IMR-90 (cell line): ENCODE data around the gene DPPA2. TPM values are rescaled to one million over a fixed set of nuclear protein-coding genes. Genes with fewer than 3 reads are reported as not detected.

Experiments
- ATAC-seq: fragments of 200-7000 bp; cut with Tn5 transposase; 2 replicates; pipeline ENCODE4 v1.9.1; 2020; ENCODE audit warnings: low read depth, mild to moderate bottlenecking, moderate library complexity
- BruUV-seq: library from RNA; stranded (reverse); fragments of 400-500 nt; replicated peaks from 2 replicates; lab custom pipeline; 2021; lab: Mats Ljungman, UMichigan
- CTCF ChIA-PET: fragments of 300-600 bp; formaldehyde crosslinking; extraction: SDS; loops from one replicate; lab custom pipeline; 2021; ENCODE audit warnings: antibody characterized with exemption; lab: Yijun Ruan, JAX
- POLR2A ChIA-PET: fragments of 300-600 bp; sonication (Branson Sonifier 250); formaldehyde crosslinking; loops from one replicate; lab custom pipeline; 2022; ENCODE audit warnings: antibody characterized with exemption; ENCODE audit not compliant: unreplicated experiment; lab: Charles Lee
- DNase-seq: peaks from one replicate; pipeline ENCODE4 v3.0.0; 2013
- H2AFZ ChIP-seq: replicated peaks from 2 replicates; pipeline ENCODE3; 2013; ENCODE audit warnings: low read length, mild to moderate bottlenecking; ENCODE audit not compliant: poor library complexity
- H2AK5ac ChIP-seq: 2 replicates; pipeline ENCODE4 v1.6.1; 2013; ENCODE audit warnings: low read depth, low read length, inconsistent platforms
- H2AK9ac ChIP-seq: replicated peaks from 2 replicates; pipeline ENCODE3; 2013; ENCODE audit warnings: mild to moderate bottlenecking, low read depth, low read length, moderate library complexity; ENCODE audit not compliant: poor library complexity
- H2BK120ac ChIP-seq: 2 replicates; pipeline ENCODE4 v1.6.1; 2013; ENCODE audit warnings: low read depth, low read length, inconsistent platforms
- H2BK15ac ChIP-seq: 3 replicates; pipeline ENCODE4 v1.6.1; 2013; ENCODE audit warnings: low read depth, low read length, inconsistent platforms
- H2BK20ac ChIP-seq: 2 replicates; pipeline ENCODE4 v1.6.1; 2013; ENCODE audit warnings: low read depth, mild to moderate bottlenecking, inconsistent platforms, low read length, moderate library complexity
- H2BK5ac ChIP-seq: 2 replicates; pipeline ENCODE4 v1.6.1; 2013; ENCODE audit warnings: mild to moderate bottlenecking, low read depth, low read length, inconsistent platforms; ENCODE audit not compliant: poor library complexity, severe bottlenecking
- H3K14ac ChIP-seq: replicated peaks from 2 replicates; pipeline ENCODE4 v1.6.1; 2013; ENCODE audit warnings: low read depth, low read length, inconsistent platforms
- H3K18ac ChIP-seq: 2 replicates; pipeline ENCODE4 v1.6.1; 2013; ENCODE audit warnings: low read depth, low read length, control low read depth
- H3K23ac ChIP-seq: 2 replicates; pipeline ENCODE4 v1.6.1; 2013; ENCODE audit warnings: low read depth, low read length, inconsistent platforms
- H3K27ac ChIP-seq: 2 replicates; pipeline ENCODE4 v1.5.1; 2013; ENCODE audit warnings: mild to moderate bottlenecking, control low read depth, low read length; ENCODE audit not compliant: insufficient read depth
- H3K27me3 ChIP-seq: 2 replicates; pipeline ENCODE4 v1.6.1; 2013; ENCODE audit warnings: low read length; ENCODE audit not compliant: control insufficient read depth, insufficient read depth
- H3K36me3 ChIP-seq: 2 replicates; pipeline ENCODE4 v1.6.1; 2013; ENCODE audit warnings: low read length, mixed read lengths; ENCODE audit not compliant: control insufficient read depth, insufficient read depth
- H3K4ac ChIP-seq: 2 replicates; pipeline ENCODE4 v1.6.1; 2013; ENCODE audit warnings: low read depth, low read length, inconsistent platforms
- H3K4me1 ChIP-seq: 2 replicates; pipeline ENCODE4 v1.6.1; 2013; ENCODE audit warnings: low read length, mixed read lengths; ENCODE audit not compliant: control insufficient read depth, insufficient read depth
- H3K4me2 ChIP-seq: 2 replicates; pipeline ENCODE4 v1.6.1; 2013; ENCODE audit warnings: low read depth, mild to moderate bottlenecking, control low read depth, low read length, moderate library complexity
- H3K4me3 ChIP-seq: 2 replicates; pipeline ENCODE4 v1.5.1; 2013; ENCODE audit warnings: low read depth, mild to moderate bottlenecking, control low read depth, low read length, moderate library complexity; ENCODE audit not compliant: insufficient read depth
- H3K56ac ChIP-seq: 2 replicates; pipeline ENCODE4 v1.6.1; 2013; ENCODE audit warnings: low read length, inconsistent platforms; ENCODE audit not compliant: insufficient read depth; ENCODE audit errors: extremely low read depth
- H3K79me1 ChIP-seq, 2 experiments: 2 replicates each; pipeline ENCODE4 v1.6.1; 2013; ENCODE audit warnings: low read length in 2 of 2, inconsistent platforms in 1 of 2, low read depth in 1 of 2
- H3K9ac ChIP-seq: 2 replicates; pipeline ENCODE4 v1.6.1; 2013; ENCODE audit warnings: low read depth, low read length, control low read depth
- H3K9me1 ChIP-seq: 2 replicates; pipeline ENCODE4 v1.6.1; 2013; ENCODE audit warnings: low read length, inconsistent platforms; ENCODE audit not compliant: insufficient read depth
- H3K9me3 ChIP-seq: 2 replicates; pipeline ENCODE4 v1.6.1; 2013; ENCODE audit warnings: low read length; ENCODE audit not compliant: control insufficient read depth, insufficient read depth
- H4K20me1 ChIP-seq: 2 replicates; pipeline ENCODE4 v1.6.1; 2013; ENCODE audit warnings: low read length, inconsistent platforms; ENCODE audit not compliant: insufficient read depth
- H4K5ac ChIP-seq: 2 replicates; pipeline ENCODE4 v1.6.1; 2013; ENCODE audit warnings: mild to moderate bottlenecking, low read depth, low read length, control low read depth
- H4K8ac ChIP-seq, 2 experiments: 2 replicates each; pipeline ENCODE4 v1.6.1; 2013; ENCODE audit warnings: low read depth in 2 of 2, low read length in 2 of 2, control low read depth in 1 of 2, inconsistent platforms in 1 of 2
- H4K91ac ChIP-seq: 2 replicates; pipeline ENCODE4 v1.6.1; 2013; ENCODE audit warnings: low read depth, low read length, inconsistent platforms; ENCODE audit not compliant: insufficient read depth
- BHLHE40 ChIP-seq: fragments of 150-350 bp; IDR thresholded peaks from 2 replicates; pipeline ENCODE4 v1.6.1; 2016; ENCODE audit warnings: mild to moderate bottlenecking, low read depth, low read length
- CEBPB ChIP-seq: IDR thresholded peaks from 2 replicates; pipeline ENCODE4 v1.6.1; 2012; ENCODE audit warnings: low read depth, low read length, improper control_type of control experiment
- CHD1 ChIP-seq: IDR thresholded peaks from 2 replicates; pipeline ENCODE4 v1.6.1; 2012; ENCODE audit warnings: low read depth, low read length, improper control_type of control experiment
- ELK1 ChIP-seq: fragments of 150-350 bp; IDR thresholded peaks from 2 replicates; pipeline ENCODE4 v1.6.1; 2016; ENCODE audit warnings: low read depth, mild to moderate bottlenecking, low read length, moderate library complexity, borderline replicate concordance
- FOS ChIP-seq: fragments of 150-350 bp; IDR thresholded peaks from 2 replicates; pipeline ENCODE4 v1.6.1; 2016; ENCODE audit warnings: low read depth, low read length
- MAFK ChIP-seq: IDR thresholded peaks from 2 replicates; pipeline ENCODE4 v1.6.1; 2012; ENCODE audit warnings: low read depth, low read length, improper control_type of control experiment
- MAZ ChIP-seq: IDR thresholded peaks from 2 replicates; pipeline ENCODE4 v1.6.1; 2012; ENCODE audit warnings: low read depth, mild to moderate bottlenecking, low read length, improper control_type of control experiment, moderate library complexity, borderline replicate concordance
- MXI1 ChIP-seq: IDR thresholded peaks from 2 replicates; pipeline ENCODE4 v1.6.1; 2012; ENCODE audit warnings: low read depth, mild to moderate bottlenecking, low read length, moderate library complexity, borderline replicate concordance
- NFE2L2 ChIP-seq: fragments of 150-350 bp; IDR thresholded peaks from 2 replicates; pipeline ENCODE4 v1.6.1; 2016; ENCODE audit warnings: low read depth, mild to moderate bottlenecking, low read length
- POLR2A ChIP-seq: IDR thresholded peaks from 2 replicates; pipeline ENCODE4 v1.6.1; 2012; ENCODE audit warnings: mild to moderate bottlenecking, low read depth, low read length
- RAD21 ChIP-seq: IDR thresholded peaks from 2 replicates; pipeline ENCODE4 v1.6.1; 2012; ENCODE audit warnings: low read length, improper control_type of control experiment
- RCOR1 ChIP-seq: IDR thresholded peaks from 2 replicates; pipeline ENCODE4 v1.6.1; 2012; ENCODE audit warnings: mild to moderate bottlenecking, low read length, improper control_type of control experiment; ENCODE audit not compliant: insufficient replicate concordance
- RFX5 ChIP-seq: IDR thresholded peaks from 2 replicates; pipeline ENCODE4 v1.8.0; 2012; ENCODE audit warnings: low read depth, mild to moderate bottlenecking, low read length, moderate library complexity
- SMC3 ChIP-seq: fragments of 150-350 bp; IDR thresholded peaks from 2 replicates; pipeline ENCODE4 v1.6.1; 2016; ENCODE audit warnings: low read depth, mild to moderate bottlenecking, antibody characterized with exemption, low read length, moderate library complexity
- WGBS, 2 experiments: methylation state at CpG; one replicate each; pipeline versions ENCODE4 v1.1.5 to v1.1.7; 2013; ENCODE audit warnings: missing lambda C conversion rate in 2 of 2; ENCODE audit not compliant: insufficient read length in 1 of 2; ENCODE audit errors: extremely low coverage in 2 of 2; 5-methylcytosine and 5-hydroxymethylcytosine counted together
- dilution Hi-C: fragments of 300-500 bp; cut with HindIII; formaldehyde crosslinking; loops from one replicate; pipeline ENCODE4 v1.14.3; 2018; ENCODE audit warnings: low sequenced_read_pairs; ENCODE audit not compliant: unreplicated experiment
- in situ Hi-C: fragments of 300-500 bp; cut with MboI; formaldehyde crosslinking; loops from 3 replicates; pipeline ENCODE4 v1.14.3; 2019; ENCODE audit warnings: low sequenced_read_pairs, inconsistent platforms, mixed read lengths
- intact Hi-C: fragments of 100-400 bp; cut with micrococcal nuclease; formaldehyde crosslinking; loops from 2 replicates; pipeline ENCODE4 v1.10.0; 2022
- polyA plus RNA-seq, 3 experiments: library from polyadenylated mRNA; depleted of rRNA; stranded (reverse); fragments of >200 nt; gene quantifications; 2 replicates each; pipeline ENCODE4 v1.2.3, GENCODE V29; 2012; ENCODE audit warnings: low replicate concordance in 1 of 3
- total RNA-seq: library from RNA; depleted of rRNA; stranded (reverse); fragments of >200 nt; gene quantifications from 2 replicates; pipeline ENCODE4 v1.2.3, GENCODE V29; 2012
- TF ChIP-seq, protein P1 (sequence below): conservative IDR thresholded peaks from 2 replicates; pipeline ENCODE4 v1.5.1; 2012; ENCODE audit warnings: mild to moderate bottlenecking, low read depth, low read length, improper control_type of control experiment
- TF ChIP-seq, protein P2 (sequence below): fragments of 150-350 bp; IDR thresholded peaks from 2 replicates; pipeline ENCODE4 v1.6.1; 2017; ENCODE audit warnings: mild to moderate bottlenecking, antibody characterized with exemption, low read length, low read depth

Gene DPPA2
- total and polyA plus RNA-seq, 2 of the 4 experiments (the other 2 are of a cell fraction), result not detected

GRCh38 chr3:109257269-109257668 is 59.0 kb downstream of the DPPA2 start:
- H3K18ac ChIP-seq, result no peak overlapping the region
- BruUV-seq, result no TSS peak
- H4K5ac ChIP-seq, result no peak overlapping the region
- CTCF ChIA-PET, result no interaction called here
- no peak overlapping the region for H4K8ac ChIP-seq
- no peak overlapping the region for H3K4ac ChIP-seq
- H2BK5ac ChIP-seq, result no peak overlapping the region
- POLR2A ChIA-PET, result no interaction called here
- no peaks in the 10 kb centered on the region for H3K27me3 ChIP-seq
- intact Hi-C loops, result no loop called here
- no peak overlapping the region for H2AK5ac ChIP-seq
- no peak overlapping the region for H3K27ac ChIP-seq
- DNase-seq (peak; percentile 43), ATAC-seq (no peak)
- H4K91ac ChIP-seq, result no peak overlapping the region
- H4K20me1 ChIP-seq, result no peaks in the 10 kb centered on the region
- no peaks in the 10 kb centered on the region for H3K9me1 ChIP-seq
- no peak overlapping the region for H3K56ac ChIP-seq
- in situ Hi-C loops, result no loop called here
- no peak overlapping the region for H3K4me3 ChIP-seq
- no peaks in the 10 kb centered on the region for H3K9me3 ChIP-seq
- no peaks in the 10 kb centered on the region for H3K79me1 ChIP-seq
- no peak overlapping the region for H3K14ac ChIP-seq
- H2BK20ac ChIP-seq, result no peak overlapping the region
- H2AFZ ChIP-seq, result no peak overlapping the region
- dilution Hi-C loops, result no loop called here
- no peak overlapping the region for H2BK120ac ChIP-seq
- no peak overlapping the region for H2BK15ac ChIP-seq
- no peak overlapping the region for H3K23ac ChIP-seq
- H2AK9ac ChIP-seq, result no peak overlapping the region
- TF ChIP-seq, protein P1, sequence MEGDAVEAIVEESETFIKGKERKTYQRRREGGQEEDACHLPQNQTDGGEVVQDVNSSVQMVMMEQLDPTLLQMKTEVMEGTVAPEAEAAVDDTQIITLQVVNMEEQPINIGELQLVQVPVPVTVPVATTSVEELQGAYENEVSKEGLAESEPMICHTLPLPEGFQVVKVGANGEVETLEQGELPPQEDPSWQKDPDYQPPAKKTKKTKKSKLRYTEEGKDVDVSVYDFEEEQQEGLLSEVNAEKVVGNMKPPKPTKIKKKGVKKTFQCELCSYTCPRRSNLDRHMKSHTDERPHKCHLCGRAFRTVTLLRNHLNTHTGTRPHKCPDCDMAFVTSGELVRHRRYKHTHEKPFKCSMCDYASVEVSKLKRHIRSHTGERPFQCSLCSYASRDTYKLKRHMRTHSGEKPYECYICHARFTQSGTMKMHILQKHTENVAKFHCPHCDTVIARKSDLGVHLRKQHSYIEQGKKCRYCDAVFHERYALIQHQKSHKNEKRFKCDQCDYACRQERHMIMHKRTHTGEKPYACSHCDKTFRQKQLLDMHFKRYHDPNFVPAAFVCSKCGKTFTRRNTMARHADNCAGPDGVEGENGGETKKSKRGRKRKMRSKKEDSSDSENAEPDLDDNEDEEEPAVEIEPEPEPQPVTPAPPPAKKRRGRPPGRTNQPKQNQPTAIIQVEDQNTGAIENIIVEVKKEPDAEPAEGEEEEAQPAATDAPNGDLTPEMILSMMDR, result no peak
- no peak for TF ChIP-seq SMC3
- no peak for TF ChIP-seq ELK1
- no peak for TF ChIP-seq RCOR1
- no peak for TF ChIP-seq MAFK
- TF ChIP-seq MAZ, result no peak
- TF ChIP-seq, protein P2, sequence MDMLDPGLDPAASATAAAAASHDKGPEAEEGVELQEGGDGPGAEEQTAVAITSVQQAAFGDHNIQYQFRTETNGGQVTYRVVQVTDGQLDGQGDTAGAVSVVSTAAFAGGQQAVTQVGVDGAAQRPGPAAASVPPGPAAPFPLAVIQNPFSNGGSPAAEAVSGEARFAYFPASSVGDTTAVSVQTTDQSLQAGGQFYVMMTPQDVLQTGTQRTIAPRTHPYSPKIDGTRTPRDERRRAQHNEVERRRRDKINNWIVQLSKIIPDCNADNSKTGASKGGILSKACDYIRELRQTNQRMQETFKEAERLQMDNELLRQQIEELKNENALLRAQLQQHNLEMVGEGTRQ, result no peak
- no peak for TF ChIP-seq FOS
- no peak for TF ChIP-seq CEBPB
- TF ChIP-seq CHD1, result no peak
- TF ChIP-seq MXI1, result no peak
- TF ChIP-seq BHLHE40, result no peak
- TF ChIP-seq POLR2A, result no peak
- TF ChIP-seq NFE2L2, result no peak
- TF ChIP-seq RAD21, result no peak
- TF ChIP-seq RFX5, result no peak
- no peaks in the 10 kb centered on the region for H3K36me3 ChIP-seq
- no peak overlapping the region for H3K4me2 ChIP-seq
- H3K9ac ChIP-seq, result no peak overlapping the region
- WGBS, 2 experiments, result 50% methylated on average over 2 of the region's 2 CpGs; no CpG with 5 or more reads in 1 of the 2 experiments
- no peaks in the 10 kb centered on the region for H3K4me1 ChIP-seq
